Thyroid gland (tissue), 4 donors: Measurements from ENCODE around the gene TTBK2.

ENCODE experiments used
- CTCF ChIP-seq, 6 experiments: fragments of 200-600 bp in 3 of 6; fragments of 450-650 bp in 3 of 6; sonication (generic) in 3 of 6; IDR thresholded peaks; one replicate each; pipeline ENCODE4 v1.5.1; 2016 to 2019; ENCODE audit warnings: antibody characterized with exemption in 6 of 6, mild to moderate bottlenecking in 2 of 6, inconsistent platforms in 1 of 6, moderate library complexity in 1 of 6
- POLR2A ChIP-seq, 2 donors: fragments of 450-650 bp; IDR thresholded peaks; one replicate each; pipeline ENCODE4 v1.6.1; 2017; ENCODE audit warnings: antibody characterized with exemption in 2 of 2, mild to moderate bottlenecking in 2 of 2, moderate library complexity in 1 of 2

- TF ChIP-seq CTCF (IDR thresholded peaks at IDR 0.05): no peak
- TF ChIP-seq POLR2A (IDR thresholded peaks at IDR 0.05): no peak
These were observed 9.5 kb downstream of the TTBK2 start for GRCh38 chr15:42911058-42911592.
